Astrocyte (in vitro differentiated cells and primary cell): ENCODE data around the gene AIPL1. TPM values are rescaled to one million over a fixed set of nuclear protein-coding genes. Genes with fewer than 3 reads are reported as not detected.

Source experiments
- DNase-seq: peaks from one replicate; pipeline ENCODE4 v3.0.0-alpha.2; 2010; ENCODE audit warnings: low read depth
- FAIRE-seq: peaks from 2 replicates; lab custom pipeline; 2011; peaks lifted over from hg19 to GRCh38; lab: Jason Lieb, UNC
- H2AFZ ChIP-seq: 2 replicates; pipeline ENCODE4 v1.6.0; 2012; ENCODE audit warnings: low read depth, low read length, inconsistent platforms
- H3K27ac ChIP-seq: 2 replicates; pipeline ENCODE4 v1.5.1; 2011; ENCODE audit warnings: low read depth, low read length, inconsistent platforms
- H3K27me3 ChIP-seq: 2 replicates; pipeline ENCODE4 v1.6.0; 2011; ENCODE audit warnings: low read length, inconsistent platforms; ENCODE audit not compliant: insufficient read depth
- H3K36me3 ChIP-seq: 2 replicates; pipeline ENCODE4 v1.5.1; 2011; ENCODE audit warnings: low read length, inconsistent platforms; ENCODE audit not compliant: insufficient read depth
- H3K4me1 ChIP-seq: 2 replicates; pipeline ENCODE4 v1.5.1; 2011; ENCODE audit warnings: low read length, inconsistent platforms; ENCODE audit not compliant: insufficient read depth
- H3K4me2 ChIP-seq: 2 replicates; pipeline ENCODE4 v1.6.0; 2012; ENCODE audit warnings: low read length, inconsistent platforms
- H3K4me3 ChIP-seq: 2 replicates; pipeline ENCODE4 v1.5.1; 2011; ENCODE audit warnings: low read depth, mild to moderate bottlenecking, low read length, inconsistent platforms; ENCODE audit not compliant: insufficient read depth
- H3K79me2 ChIP-seq: 2 replicates; pipeline ENCODE4 v1.6.0; 2012; ENCODE audit warnings: mild to moderate bottlenecking, low read length, inconsistent platforms; ENCODE audit not compliant: insufficient read depth
- H3K9ac ChIP-seq: 2 replicates; pipeline ENCODE4 v1.6.0; 2012; ENCODE audit warnings: mild to moderate bottlenecking, low read length, inconsistent platforms
- H3K9me3 ChIP-seq: 2 replicates; pipeline ENCODE4 v1.5.1; 2012; ENCODE audit warnings: low read depth, mild to moderate bottlenecking, low read length, inconsistent platforms; ENCODE audit not compliant: insufficient read depth
- H4K20me1 ChIP-seq: 2 replicates; pipeline ENCODE4 v1.6.0; 2012; ENCODE audit warnings: low read length, inconsistent platforms; ENCODE audit not compliant: insufficient read depth
- H3K27ac Mint-ChIP-seq: one replicate; pipeline ENCODE4 v1.8.0; 2021; ENCODE audit warnings: mild to moderate bottlenecking, mixed read lengths; ENCODE audit not compliant: unreplicated experiment
- H3K27me3 Mint-ChIP-seq: one replicate; pipeline ENCODE4 v1.8.0; 2021; ENCODE audit warnings: low read depth, mixed read lengths; ENCODE audit not compliant: unreplicated experiment
- H3K36me3 Mint-ChIP-seq: one replicate; pipeline ENCODE4 v1.8.0; 2021; ENCODE audit warnings: low read depth, mixed read lengths; ENCODE audit not compliant: unreplicated experiment
- H3K4me1 Mint-ChIP-seq: one replicate; pipeline ENCODE4 v1.8.0; 2021; ENCODE audit warnings: low read depth, mixed read lengths; ENCODE audit not compliant: unreplicated experiment
- H3K4me3 Mint-ChIP-seq: one replicate; pipeline ENCODE4 v1.8.0; 2021; ENCODE audit warnings: mild to moderate bottlenecking, moderate library complexity, mixed read lengths; ENCODE audit not compliant: unreplicated experiment
- H3K9me3 Mint-ChIP-seq: one replicate; pipeline ENCODE4 v1.8.0; 2021; ENCODE audit warnings: mild to moderate bottlenecking, mixed read lengths; ENCODE audit not compliant: unreplicated experiment
- EZH2 ChIP-seq: IDR thresholded peaks from 2 replicates; pipeline ENCODE4 v1.6.1; 2012; ENCODE audit warnings: mild to moderate bottlenecking, low read length, inconsistent platforms; ENCODE audit not compliant: insufficient read depth
- total RNA-seq: library from RNA; stranded (reverse); gene quantifications from 2 replicates; pipeline ENCODE4 v1.2.1, GENCODE V29; 2021
- TF ChIP-seq, protein P1 (sequence below): IDR thresholded peaks from 2 replicates; pipeline ENCODE4 v1.5.1; 2011; ENCODE audit warnings: low read depth, mild to moderate bottlenecking, inconsistent platforms, low read length, moderate library complexity; ENCODE audit not compliant: insufficient read depth

AIPL1 gene
- total RNA-seq, 1 donor from 2014 or later, result not detected

DNA sequence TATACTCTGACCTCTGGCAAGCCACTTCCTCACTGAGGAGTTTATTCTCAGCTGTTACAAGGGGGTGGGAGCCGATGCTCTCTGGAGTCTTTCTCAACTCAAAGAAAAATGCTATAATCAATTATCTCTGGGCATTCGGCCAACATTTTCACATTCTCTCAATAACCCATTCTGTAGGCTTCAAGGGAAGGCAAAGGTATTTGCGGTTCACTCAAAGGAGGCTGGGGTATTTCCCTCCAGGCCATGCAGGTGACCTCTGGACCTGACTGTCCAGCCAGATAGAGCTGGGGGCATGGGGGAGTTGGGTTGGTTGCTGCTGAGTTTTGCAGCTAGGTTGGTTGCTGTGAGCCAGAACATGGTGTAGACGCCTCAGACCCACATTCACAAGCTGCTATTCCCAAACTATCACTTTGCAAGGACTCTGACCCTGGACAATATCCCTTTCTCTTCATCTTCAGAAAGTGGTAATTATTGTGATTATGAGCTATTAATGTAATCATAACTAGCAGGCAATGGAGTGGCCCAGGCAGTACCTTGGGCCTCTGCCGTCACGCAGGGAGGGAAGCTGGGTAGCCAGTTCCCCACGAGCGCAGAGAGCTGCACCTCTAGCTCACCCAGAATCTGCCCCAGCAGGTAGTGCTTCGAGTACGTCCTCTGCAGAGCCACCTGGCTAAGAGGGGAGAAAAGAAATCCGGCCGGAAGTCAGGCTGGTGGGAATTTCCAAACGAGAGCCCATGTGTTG, 42.1 kb downstream of the AIPL1 start:
- no peak overlapping the region for H3K27ac Mint-ChIP-seq
- Histone ChIP-seq H2AFZ (no peak overlapping the region), H3K4me2 (no peak overlapping the region), H4K20me1 (no peaks in the 10 kb centered on the region), H3K9me3 (no peaks in the 10 kb centered on the region), H3K27me3 (peaks cover 23% of the 10 kb centered on the region), H3K79me2 (no peaks in the 10 kb centered on the region), H3K4me3 (no peak overlapping the region), H3K4me1 (no peaks in the 10 kb centered on the region), H3K27ac (no peak overlapping the region), H3K36me3 (no peaks in the 10 kb centered on the region), H3K9ac (no peak overlapping the region)
- H3K27me3 Mint-ChIP-seq, result peaks cover 47% of the 10 kb centered on the region
- TF ChIP-seq, protein P1, sequence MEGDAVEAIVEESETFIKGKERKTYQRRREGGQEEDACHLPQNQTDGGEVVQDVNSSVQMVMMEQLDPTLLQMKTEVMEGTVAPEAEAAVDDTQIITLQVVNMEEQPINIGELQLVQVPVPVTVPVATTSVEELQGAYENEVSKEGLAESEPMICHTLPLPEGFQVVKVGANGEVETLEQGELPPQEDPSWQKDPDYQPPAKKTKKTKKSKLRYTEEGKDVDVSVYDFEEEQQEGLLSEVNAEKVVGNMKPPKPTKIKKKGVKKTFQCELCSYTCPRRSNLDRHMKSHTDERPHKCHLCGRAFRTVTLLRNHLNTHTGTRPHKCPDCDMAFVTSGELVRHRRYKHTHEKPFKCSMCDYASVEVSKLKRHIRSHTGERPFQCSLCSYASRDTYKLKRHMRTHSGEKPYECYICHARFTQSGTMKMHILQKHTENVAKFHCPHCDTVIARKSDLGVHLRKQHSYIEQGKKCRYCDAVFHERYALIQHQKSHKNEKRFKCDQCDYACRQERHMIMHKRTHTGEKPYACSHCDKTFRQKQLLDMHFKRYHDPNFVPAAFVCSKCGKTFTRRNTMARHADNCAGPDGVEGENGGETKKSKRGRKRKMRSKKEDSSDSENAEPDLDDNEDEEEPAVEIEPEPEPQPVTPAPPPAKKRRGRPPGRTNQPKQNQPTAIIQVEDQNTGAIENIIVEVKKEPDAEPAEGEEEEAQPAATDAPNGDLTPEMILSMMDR, result no peak
- TF ChIP-seq EZH2, result no peak
- H3K9me3 Mint-ChIP-seq, result peaks cover 4% of the 10 kb centered on the region
- H3K36me3 Mint-ChIP-seq, result no peaks in the 10 kb centered on the region
- H3K4me3 Mint-ChIP-seq, result no peak overlapping the region
- no peak for FAIRE-seq
- DNase-seq, result peak; percentile 38
- H3K4me1 Mint-ChIP-seq, result peaks cover 3% of the 10 kb centered on the region

DNA sequence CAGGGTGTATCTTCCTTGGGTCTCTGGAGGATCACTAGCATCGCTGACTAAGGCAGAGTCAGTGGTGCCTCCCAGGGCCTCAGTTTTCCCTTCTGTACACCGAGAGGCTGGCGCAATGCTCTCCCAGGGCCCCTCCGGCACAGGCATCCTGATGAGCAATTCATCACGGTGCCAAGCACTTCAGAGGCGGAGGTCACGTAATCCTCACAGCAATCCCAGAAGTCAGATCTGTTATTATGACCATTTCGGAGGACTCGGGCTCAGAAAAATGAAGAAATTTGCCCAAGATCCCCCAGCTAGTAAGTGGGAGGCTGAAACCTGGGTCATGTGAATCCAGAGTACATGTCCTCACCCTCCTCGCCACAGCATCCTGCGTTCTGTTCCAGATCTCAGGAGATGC, 46.5 kb downstream of the AIPL1 start:
- Mint-ChIP-seq H3K36me3 (no peaks in the 10 kb centered on the region), H3K4me3 (no peak overlapping the region), H3K27ac (no peak overlapping the region), H3K27me3 (peaks cover 31% of the 10 kb centered on the region), H3K4me1 (no peaks in the 10 kb centered on the region), H3K9me3 (no peaks in the 10 kb centered on the region)
- H4K20me1 ChIP-seq, result no peaks in the 10 kb centered on the region
- no peak overlapping the region for H3K9ac ChIP-seq
- no peaks in the 10 kb centered on the region for H3K79me2 ChIP-seq
- H3K36me3 ChIP-seq, result no peaks in the 10 kb centered on the region
- H3K4me2 ChIP-seq, result no peak overlapping the region
- H3K27ac ChIP-seq, result no peak overlapping the region
- FAIRE-seq (no peak), DNase-seq (no peak)
- H3K4me3 ChIP-seq, result no peak overlapping the region
- H2AFZ ChIP-seq, result no peak overlapping the region
- no peaks in the 10 kb centered on the region for H3K9me3 ChIP-seq
- no peaks in the 10 kb centered on the region for H3K4me1 ChIP-seq
- TF ChIP-seq EZH2, result no peak
- TF ChIP-seq, protein P1, result no peak
- peaks cover 7% of the 10 kb centered on the region for H3K27me3 ChIP-seq

DNA sequence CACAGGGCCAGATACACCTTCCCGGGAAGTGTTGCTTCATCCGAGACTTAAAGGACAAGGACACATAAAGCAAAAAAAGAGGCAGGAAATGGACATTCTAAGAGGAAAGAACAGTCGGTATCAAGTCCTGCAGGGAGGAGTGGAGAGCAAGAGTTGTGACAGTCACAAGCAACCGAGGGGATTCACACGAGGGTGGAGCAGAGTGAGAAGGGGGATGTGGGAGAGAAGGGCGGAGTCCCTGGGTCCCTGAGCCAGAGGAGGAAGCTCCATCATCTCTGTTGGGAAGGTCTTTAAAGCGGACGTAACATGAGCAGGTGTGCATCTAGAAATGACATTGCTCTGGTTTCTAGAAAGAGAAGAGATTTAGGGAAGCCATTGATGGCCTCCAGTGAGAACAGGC, 47.1 kb downstream of the AIPL1 start:
- Histone ChIP-seq H4K20me1 (no peaks in the 10 kb centered on the region), H2AFZ (no peak overlapping the region), H3K36me3 (no peaks in the 10 kb centered on the region), H3K4me3 (no peak overlapping the region), H3K4me1 (no peaks in the 10 kb centered on the region), H3K27me3 (peaks cover 3% of the 10 kb centered on the region), H3K27ac (no peak overlapping the region), H3K4me2 (no peak overlapping the region), H3K9ac (no peak overlapping the region), H3K9me3 (no peaks in the 10 kb centered on the region), H3K79me2 (no peaks in the 10 kb centered on the region)
- Mint-ChIP-seq H3K27ac (no peak overlapping the region), H3K27me3 (peaks cover 29% of the 10 kb centered on the region), H3K9me3 (no peaks in the 10 kb centered on the region), H3K4me3 (no peak overlapping the region), H3K4me1 (no peaks in the 10 kb centered on the region), H3K36me3 (peaks cover 2% of the 10 kb centered on the region)
- no peak for DNase-seq
- FAIRE-seq, result no peak
- TF ChIP-seq, protein P1, result no peak
- no peak for TF ChIP-seq EZH2
